GM19468 (cell line): ENCODE results near the gene CIC.

Source experiments
- ATAC-seq: cut with Tn5 transposase; IDR thresholded peaks from one replicate; pipeline ENCODE4 v1.9.1; 2021; ENCODE audit warnings: mild to moderate bottlenecking, moderate library complexity, moderate number of reproducible peaks; ENCODE audit not compliant: unreplicated experiment; ENCODE audit errors: extremely low read depth

Gene CIC

DNA sequence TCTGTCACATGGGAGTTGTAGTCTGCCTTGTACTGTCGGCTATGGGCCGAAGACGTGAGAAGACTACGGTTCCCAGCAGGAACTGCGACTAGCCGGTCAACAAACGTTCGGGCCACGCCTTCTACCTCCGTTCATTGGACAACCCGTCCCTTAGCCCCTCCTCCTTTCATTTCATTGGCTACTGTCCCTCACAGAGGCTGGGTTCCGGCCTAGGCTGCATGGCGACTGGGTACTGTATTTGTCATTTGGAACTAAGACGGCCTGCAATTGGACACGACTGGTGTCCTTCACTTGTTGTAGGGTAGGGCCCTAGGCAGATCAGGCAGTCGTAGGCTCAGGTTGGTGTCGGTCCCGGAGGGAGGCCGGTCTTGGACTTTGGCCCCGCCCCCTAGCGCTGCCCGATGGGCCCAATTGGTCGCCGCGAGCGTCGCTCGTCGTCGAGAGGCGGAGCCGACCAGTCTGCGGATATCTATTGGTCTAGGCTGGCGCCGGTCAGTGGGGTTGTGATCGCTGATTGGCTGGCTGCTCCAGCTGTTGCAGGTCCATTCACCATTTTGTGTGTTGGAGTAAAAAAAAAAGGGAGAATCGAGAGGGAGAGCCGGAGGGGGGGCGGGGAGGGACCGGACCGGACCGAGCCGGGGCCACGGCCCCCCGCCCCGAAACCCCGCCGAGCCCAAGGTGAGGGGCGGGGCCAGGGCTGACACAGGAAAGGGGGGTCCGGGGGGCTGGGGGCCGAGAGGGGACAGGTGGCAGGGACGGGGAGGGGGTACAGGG lies at the start of gene CIC:
TSS of gene CIC (plus strand) at position 549 of the 774 bp plus-strand sequence. CDS start 2,532 bp downstream, outside the sequence.
- peak; percentile 77 for ATAC-seq

- ATAC-seq, result peak; percentile 88
Observed at GRCh38 chr19:42219812-42220750, 49.0 kb upstream of the CIC start, which contains the start of gene ZNF526. Gene ZNF526 (plus strand): TSS chr19:42220312. CDS start chr19:42224404, 4,092 bp downstream.

GRCh38 chr19:42220751-42221097 lies 48.3 kb upstream of the CIC start:
- no peak for ATAC-seq

DNA sequence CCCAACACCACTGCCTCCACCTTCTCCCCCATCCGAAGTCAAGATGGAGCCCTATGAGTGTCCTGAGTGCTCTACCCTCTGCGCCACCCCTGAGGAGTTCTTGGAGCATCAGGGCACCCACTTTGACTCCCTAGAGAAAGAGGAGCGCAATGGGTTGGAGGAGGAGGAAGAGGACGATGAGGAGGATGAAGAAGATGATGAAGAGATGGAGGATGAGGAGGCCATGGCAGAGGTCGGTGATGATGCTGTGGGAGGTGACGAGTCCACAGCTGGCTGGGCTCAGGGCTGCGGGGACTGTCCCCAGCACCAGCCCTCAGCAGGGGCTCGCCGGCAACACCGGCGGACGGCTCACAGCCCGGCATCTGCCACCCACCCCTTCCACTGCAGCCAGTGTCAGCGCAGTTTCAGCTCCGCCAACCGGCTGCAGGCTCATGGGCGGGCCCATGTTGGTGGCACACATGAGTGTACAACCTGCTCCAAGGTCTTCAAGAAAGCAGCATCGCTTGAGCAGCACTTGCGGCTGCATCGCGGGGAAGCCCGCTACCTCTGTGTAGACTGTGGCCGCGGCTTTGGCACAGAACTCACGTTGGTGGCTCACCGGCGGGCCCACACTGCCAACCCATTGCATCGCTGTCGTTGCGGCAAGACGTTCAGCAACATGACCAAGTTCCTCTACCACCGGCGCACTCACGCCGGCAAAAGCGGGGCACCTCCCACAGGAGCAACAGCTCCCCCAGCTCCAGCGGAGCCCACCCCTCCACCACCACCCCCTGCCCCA lies 43.9 kb upstream of the CIC start:
- ATAC-seq, result no peak

DNA sequence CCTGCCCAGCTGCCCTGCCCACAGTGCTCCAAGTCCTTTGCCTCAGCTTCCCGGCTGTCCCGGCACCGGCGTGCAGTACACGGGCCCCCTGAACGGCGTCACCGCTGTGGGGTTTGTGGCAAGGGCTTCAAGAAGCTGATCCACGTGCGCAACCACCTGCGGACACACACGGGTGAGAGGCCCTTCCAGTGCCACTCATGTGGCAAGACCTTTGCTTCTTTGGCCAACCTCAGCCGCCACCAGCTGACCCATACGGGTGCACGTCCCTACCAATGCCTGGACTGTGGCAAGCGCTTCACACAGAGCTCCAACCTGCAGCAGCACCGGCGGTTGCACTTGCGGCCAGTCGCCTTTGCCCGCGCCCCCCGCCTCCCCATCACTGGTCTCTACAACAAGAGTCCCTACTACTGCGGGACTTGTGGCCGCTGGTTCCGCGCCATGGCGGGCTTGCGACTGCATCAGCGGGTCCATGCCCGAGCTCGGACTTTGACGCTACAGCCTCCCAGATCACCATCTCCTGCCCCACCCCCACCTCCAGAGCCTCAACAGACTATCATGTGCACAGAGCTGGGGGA lies 43.2 kb upstream of the CIC start:
- no peak for ATAC-seq

DNA sequence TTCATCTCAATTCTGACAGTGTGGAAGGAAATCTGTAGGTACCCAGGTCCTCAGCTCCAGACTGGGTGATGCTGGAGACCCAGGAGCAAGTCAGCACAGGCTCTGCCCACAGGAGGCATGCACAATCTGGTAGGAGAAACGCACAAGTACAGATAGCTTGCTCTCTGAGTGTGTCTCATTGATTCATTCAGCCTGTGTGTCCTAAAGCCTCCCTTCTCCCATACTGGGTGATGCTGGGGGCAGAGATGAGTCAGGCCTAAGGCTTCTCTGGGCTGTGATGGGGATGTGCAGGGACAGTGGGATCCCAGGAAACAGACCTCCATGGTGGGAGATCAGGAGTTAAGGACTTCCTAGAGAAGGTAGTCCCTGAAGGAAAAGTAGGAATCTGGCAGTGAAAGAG lies 42.2 kb upstream of the CIC start:
- ATAC-seq, result no peak

DNA sequence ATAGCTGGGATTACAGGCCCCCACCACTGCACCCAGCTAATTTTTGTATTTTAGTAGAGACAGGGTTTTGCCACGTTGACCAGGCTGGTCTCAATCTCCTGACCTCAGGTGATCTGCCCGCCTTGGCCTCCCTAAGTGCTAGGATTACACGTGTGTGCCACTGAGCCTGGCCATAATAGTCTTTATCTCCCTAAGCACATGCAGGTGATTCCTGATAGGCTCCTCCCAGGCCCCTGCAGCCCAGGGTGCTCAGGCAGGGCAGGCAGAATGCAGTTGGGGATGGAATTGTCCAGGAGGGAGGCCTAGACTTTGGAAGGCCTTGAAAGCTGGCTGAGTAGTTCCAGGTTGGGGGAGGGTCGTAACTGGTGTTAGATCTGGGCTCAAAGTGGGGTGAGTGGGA lies 40.4 kb upstream of the CIC start:
- ATAC-seq, result no peak

DNA sequence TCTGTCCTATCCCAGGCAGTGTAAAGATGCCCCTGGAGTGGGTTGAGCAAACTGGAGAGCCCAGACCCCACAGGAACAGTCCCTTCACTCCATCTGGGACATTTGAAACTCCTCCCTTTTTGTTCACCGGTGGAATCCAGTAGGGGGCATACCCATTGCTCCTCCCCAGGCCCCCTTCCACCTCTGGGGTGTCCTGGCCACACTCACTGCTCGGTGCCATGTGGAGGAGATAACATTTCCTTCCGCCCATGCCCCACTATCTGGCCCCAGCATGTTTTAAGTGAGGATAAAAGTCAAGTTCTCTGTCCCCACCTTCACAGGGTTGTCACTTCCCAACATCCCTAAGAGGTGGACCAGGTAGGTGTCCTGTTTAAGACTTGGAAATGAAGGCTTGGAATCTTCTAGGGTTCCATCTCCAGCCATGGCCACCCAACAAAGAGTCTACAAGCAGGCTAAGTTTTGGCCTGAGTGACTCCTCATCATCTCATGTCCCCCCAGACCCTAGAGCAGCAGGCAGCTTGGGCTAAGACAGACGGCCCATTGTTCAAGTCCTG lies 39.7 kb upstream of the CIC start:
- no peak for ATAC-seq

DNA sequence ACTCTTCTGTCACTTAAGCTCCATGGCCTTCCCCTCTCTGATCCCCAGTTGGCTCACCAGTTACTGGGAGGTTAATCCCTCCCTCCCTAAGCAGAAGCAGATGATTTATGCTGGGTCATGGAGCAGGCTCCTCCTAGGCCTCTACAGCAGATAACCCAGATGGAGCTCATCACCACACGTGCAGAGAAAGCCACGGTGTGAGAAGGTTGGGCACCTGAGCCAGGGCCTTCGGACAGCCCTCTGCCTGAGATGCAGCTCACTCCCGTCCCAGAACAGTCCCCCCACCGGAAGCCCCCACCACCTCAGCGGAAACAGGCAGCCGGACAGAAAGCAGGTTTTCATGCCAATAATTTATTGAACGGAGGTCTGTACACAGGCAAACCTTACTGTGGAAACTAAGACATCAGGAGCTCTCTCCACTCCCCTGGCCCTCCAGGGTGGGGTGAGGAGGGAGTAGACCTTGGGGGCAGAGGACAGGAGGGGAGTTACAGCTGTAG lies 39.1 kb upstream of the CIC start:
- no peak for ATAC-seq

- ATAC-seq, result no peak
Observed at GRCh38 chr19:42230571-42230970, 38.5 kb upstream of the CIC start.

GRCh38 chr19:42232435-42232834 lies 36.6 kb upstream of the CIC start:
- no peak for ATAC-seq

DNA sequence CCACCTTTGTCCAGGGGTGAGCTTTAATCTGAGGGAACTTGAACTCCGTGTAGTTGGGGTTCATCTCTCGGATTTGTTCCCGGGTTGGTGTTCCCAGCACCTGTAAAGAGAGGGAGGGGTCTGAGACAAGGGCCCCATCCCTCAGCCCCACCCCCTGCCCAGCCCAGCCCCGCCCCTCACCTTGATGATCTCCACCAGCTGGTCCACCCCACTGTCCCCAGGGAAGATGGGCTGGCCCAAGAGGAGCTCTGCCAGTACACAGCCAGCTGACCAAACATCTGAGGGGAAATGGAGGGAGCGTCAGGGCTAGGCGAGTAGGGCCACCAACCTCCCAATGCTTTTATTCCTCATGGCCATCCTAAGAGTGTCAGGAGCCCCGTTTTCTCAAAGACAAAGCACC lies 35.9 kb upstream of the CIC start:
- ATAC-seq, result no peak

- ATAC-seq, result no peak
Observed at GRCh38 chr19:42233678-42234292, 35.3 kb upstream of the CIC start.

DNA sequence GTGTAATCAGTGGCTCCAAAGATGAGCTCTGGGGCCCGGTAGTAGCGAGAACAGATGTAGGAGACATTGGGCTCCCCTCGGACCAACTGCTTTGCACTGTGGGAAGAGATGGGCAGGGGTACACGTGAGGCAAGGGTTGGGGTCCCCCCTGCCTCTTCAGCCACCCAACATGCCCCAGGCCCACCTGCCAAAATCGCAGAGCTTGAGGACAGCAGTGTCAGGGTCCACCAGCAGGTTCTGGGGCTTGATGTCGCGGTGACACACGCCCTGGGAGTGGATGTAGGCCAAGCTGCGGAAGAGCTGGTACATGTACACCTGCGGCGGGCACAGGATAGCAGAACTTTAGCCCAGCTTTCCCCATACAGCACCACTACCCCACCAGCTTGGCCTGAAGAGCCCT lies 34.7 kb upstream of the CIC start:
- ATAC-seq, result no peak

DNA sequence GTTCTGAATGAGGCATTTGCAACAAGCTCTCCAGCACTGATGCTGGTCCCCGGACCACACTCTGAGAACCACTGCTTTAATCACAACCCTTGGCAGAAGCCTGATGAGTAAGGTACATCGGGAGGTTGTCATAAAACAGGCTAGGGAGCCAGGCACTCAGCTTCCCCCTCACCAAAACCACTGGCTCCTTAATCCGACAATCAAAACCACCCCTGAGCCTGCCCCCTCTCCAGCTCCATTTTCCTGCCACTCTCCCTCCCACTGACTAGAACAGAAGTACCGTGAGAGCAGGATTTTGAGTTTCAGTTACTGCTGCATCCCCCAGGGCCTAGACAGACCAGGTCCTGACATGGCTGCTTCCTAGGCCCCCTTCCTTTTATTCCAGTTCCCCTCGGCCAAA lies 33.9 kb upstream of the CIC start:
- ATAC-seq, result no peak

GRCh38 chr19:42239544-42240220 lies 29.4 kb upstream of the CIC start:
- no peak for ATAC-seq

GRCh38 chr19:42241279-42241678 lies 27.8 kb upstream of the CIC start:
- ATAC-seq, result no peak

DNA sequence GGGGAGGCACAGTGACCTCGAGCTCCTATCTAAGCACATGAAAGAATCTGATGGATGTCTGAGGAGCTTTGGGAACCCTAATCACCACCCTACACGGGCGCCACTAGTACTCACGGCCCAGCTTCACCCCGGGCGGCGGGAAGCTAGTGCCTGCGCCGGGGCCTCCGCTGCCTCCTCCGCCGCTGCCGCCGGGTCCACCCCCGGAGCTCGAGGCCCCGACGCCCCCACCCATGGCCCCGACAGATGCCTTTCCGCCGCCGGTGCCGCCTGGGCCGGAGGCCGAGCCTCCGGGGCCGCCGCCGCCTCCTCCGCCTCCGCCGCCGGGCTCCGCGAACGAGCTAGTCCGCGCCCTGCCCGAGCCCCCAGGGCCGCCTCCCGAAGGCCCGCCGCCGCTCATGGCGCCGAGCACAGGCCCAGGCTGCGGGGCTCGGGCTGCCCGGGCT lies 27.0 kb upstream of the CIC start:
- no peak for ATAC-seq
